ENCODE data around the gene ADK.
A peak's percentile ranks its signal among the peaks of the same experiment; 100 is the strongest.

ADK gene

DNA sequence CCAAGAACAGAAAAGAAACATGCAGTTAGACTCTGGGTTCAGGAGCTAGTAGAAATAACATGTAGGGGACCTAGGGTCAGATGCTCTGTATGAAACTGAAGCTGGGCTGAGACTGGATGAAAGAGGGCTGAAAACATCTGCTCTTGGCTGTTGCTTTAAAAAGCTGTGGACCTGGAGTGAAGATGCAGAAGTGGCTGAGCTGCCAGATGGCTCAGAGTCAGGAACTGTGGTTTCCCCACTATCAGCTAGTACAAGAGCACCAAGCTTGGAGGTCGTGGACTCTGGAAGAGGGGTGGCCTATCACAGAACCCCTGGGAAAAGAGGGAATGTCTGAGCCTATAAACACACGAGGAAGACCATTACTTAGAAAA lies 5.9 kb downstream of the ADK start:
- H3K4me3 ChIP-seq (replicated peaks; ENCODE audit: insufficient read depth, low read length) = no peak overlapping the region
- no peak overlapping the region; the same call in 1 of the 2 replicates for H3K27ac ChIP-seq (replicated peaks)
- TF ChIP-seq, protein P1, sequence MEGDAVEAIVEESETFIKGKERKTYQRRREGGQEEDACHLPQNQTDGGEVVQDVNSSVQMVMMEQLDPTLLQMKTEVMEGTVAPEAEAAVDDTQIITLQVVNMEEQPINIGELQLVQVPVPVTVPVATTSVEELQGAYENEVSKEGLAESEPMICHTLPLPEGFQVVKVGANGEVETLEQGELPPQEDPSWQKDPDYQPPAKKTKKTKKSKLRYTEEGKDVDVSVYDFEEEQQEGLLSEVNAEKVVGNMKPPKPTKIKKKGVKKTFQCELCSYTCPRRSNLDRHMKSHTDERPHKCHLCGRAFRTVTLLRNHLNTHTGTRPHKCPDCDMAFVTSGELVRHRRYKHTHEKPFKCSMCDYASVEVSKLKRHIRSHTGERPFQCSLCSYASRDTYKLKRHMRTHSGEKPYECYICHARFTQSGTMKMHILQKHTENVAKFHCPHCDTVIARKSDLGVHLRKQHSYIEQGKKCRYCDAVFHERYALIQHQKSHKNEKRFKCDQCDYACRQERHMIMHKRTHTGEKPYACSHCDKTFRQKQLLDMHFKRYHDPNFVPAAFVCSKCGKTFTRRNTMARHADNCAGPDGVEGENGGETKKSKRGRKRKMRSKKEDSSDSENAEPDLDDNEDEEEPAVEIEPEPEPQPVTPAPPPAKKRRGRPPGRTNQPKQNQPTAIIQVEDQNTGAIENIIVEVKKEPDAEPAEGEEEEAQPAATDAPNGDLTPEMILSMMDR (IDR thresholded peaks at IDR 0.05; ENCODE audit: insufficient read depth, low read length) = no peak
- no peak for TF ChIP-seq GABPA (IDR thresholded peaks at IDR 0.05; ENCODE audit: low read depth)
- 0 out of 2 replicates have a peak, but pooled peaks have one; percentile 33 for TF ChIP-seq POLR2AphosphoS5 (IDR thresholded peaks at IDR 0.05; ENCODE audit: low read depth)
- TF ChIP-seq, protein P2, sequence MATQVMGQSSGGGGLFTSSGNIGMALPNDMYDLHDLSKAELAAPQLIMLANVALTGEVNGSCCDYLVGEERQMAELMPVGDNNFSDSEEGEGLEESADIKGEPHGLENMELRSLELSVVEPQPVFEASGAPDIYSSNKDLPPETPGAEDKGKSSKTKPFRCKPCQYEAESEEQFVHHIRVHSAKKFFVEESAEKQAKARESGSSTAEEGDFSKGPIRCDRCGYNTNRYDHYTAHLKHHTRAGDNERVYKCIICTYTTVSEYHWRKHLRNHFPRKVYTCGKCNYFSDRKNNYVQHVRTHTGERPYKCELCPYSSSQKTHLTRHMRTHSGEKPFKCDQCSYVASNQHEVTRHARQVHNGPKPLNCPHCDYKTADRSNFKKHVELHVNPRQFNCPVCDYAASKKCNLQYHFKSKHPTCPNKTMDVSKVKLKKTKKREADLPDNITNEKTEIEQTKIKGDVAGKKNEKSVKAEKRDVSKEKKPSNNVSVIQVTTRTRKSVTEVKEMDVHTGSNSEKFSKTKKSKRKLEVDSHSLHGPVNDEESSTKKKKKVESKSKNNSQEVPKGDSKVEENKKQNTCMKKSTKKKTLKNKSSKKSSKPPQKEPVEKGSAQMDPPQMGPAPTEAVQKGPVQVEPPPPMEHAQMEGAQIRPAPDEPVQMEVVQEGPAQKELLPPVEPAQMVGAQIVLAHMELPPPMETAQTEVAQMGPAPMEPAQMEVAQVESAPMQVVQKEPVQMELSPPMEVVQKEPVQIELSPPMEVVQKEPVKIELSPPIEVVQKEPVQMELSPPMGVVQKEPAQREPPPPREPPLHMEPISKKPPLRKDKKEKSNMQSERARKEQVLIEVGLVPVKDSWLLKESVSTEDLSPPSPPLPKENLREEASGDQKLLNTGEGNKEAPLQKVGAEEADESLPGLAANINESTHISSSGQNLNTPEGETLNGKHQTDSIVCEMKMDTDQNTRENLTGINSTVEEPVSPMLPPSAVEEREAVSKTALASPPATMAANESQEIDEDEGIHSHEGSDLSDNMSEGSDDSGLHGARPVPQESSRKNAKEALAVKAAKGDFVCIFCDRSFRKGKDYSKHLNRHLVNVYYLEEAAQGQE (IDR thresholded peaks at IDR 0.05; ENCODE audit: insufficient replicate concordance, low read depth) = no peak
- TF ChIP-seq SPI1 (IDR thresholded peaks at IDR 0.05; ENCODE audit: borderline replicate concordance, low read depth) = peak; percentile 67; the same call in 1 of the 2 replicates
- peak in 1 of 2 experiments; percentile 61 for DNase-seq (ENCODE audit: low read depth in 1 of 2, low spot score in 1 of 2)
- no peaks in the 10 kb centered on the region for H3K27me3 ChIP-seq (ENCODE audit: insufficient read depth, poor library complexity, severe bottlenecking)

DNA sequence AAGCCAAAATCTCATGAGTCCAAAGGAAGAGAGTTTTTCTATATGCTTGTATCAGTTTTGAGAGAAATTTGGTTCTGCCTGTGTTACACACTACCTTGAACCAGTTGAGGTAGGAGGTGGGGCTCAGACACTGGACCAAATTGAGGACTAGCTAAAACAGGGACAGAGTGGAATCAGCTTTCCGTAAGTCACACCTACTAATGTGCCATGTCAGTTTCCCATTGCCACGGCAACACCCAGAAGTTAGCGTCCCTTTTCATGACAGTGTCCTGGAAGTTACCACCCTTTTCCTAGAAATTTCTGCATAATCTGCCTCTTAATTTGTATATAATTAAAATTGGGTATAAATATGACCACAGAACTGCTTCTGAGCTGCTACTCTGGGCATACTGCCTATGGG lies 9.0 kb downstream of the ADK start:
- Histone ChIP-seq H3K27ac (replicated peaks) (no peak overlapping the region), H3K4me3 (replicated peaks; ENCODE audit: insufficient read depth, low read length) (no peak overlapping the region), H3K27me3 (ENCODE audit: insufficient read depth, poor library complexity, severe bottlenecking) (no peaks in the 10 kb centered on the region)
- DNase-seq (ENCODE audit: low read depth in 1 of 2, low spot score in 1 of 2) = no peak
- no peak for TF ChIP-seq SPI1 (IDR thresholded peaks at IDR 0.05; ENCODE audit: borderline replicate concordance, low read depth)
- TF ChIP-seq, protein P1 (IDR thresholded peaks at IDR 0.05; ENCODE audit: insufficient read depth, low read length) = no peak
- no peak for TF ChIP-seq POLR2AphosphoS5 (IDR thresholded peaks at IDR 0.05; ENCODE audit: low read depth)
- TF ChIP-seq, protein P2 (IDR thresholded peaks at IDR 0.05; ENCODE audit: insufficient replicate concordance, low read depth) = no peak
- TF ChIP-seq GABPA (IDR thresholded peaks at IDR 0.05; ENCODE audit: low read depth) = no peak

DNA sequence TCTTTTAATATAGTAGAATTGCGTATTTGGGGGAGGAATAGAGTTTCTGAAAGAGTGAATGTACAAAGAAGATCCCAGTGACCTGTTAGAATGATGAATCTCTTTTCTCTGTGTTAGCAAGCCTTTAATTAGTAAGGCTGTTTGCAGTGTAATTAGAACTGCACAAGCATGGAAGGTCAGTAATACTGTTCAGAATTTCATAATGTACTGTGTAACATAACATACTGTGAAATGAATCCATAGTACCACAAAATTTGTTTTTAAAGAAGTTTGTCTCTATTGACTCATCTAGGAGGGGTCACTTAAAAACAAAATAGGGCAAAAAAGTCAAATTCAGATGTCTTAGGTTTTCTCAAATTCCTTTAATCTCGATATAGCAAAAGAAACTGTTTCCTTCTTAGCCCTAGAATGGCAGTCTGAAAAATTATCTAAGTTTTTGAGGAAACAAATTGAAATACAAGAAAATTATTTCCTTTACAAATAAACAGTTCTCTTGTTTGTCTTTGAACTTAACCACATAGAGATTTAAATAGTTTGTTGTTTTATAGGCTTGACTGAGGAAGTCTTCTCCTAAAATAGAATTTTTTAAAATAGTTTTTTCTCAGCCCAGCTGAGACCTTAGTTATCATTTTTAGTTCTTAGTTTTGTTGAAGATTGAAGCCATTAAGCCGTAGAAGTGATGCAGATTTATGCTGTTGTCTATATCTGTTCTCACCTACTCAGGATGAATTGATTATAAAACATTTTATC lies 12.5 kb downstream of the ADK start:
- Histone ChIP-seq H3K4me3 (replicated peaks; ENCODE audit: insufficient read depth, low read length) (no peak overlapping the region), H3K27me3 (ENCODE audit: insufficient read depth, poor library complexity, severe bottlenecking) (no peaks in the 10 kb centered on the region), H3K27ac (replicated peaks) (peak overlapping the region; percentile 44)
- no peak for TF ChIP-seq SPI1 (IDR thresholded peaks at IDR 0.05; ENCODE audit: borderline replicate concordance, low read depth)
- TF ChIP-seq POLR2AphosphoS5 (IDR thresholded peaks at IDR 0.05; ENCODE audit: low read depth) = no peak
- TF ChIP-seq, protein P2 (IDR thresholded peaks at IDR 0.05; ENCODE audit: insufficient replicate concordance, low read depth) = no peak
- TF ChIP-seq GABPA (IDR thresholded peaks at IDR 0.05; ENCODE audit: low read depth) = no peak
- TF ChIP-seq, protein P1 (IDR thresholded peaks at IDR 0.05; ENCODE audit: insufficient read depth, low read length) = no peak
- no peak for DNase-seq (ENCODE audit: low read depth in 1 of 2, low spot score in 1 of 2)

Measured in HL-60 (cell line).